GM18507 (cell line): ENCODE results near the gene FBXW12.
"Not testable (repeated sequence)": the region's sequence is repeated elsewhere in the genome, so short reads cannot be mapped to it uniquely, and the experiment has no call there.

Experiments
- DNase-seq: peaks from one replicate; pipeline ENCODE4 v3.0.0; 2011; ENCODE audit warnings: low read depth; ENCODE audit not compliant: insufficient read length; ENCODE audit errors: extremely low spot score
- FAIRE-seq: peaks from 2 replicates; lab custom pipeline; 2011; peaks lifted over from hg19 to GRCh38; lab: Jason Lieb, UNC

Gene FBXW12

GRCh38 chr3:48370333-48370713, 1.7 kb upstream of the FBXW12 start:
- no peak for DNase-seq
- FAIRE-seq: no peak

GRCh38 chr3:48372377-48372770, 355 bp downstream of the FBXW12 start:
- FAIRE-seq (no peak), DNase-seq (no peak)

- no peak for DNase-seq
- FAIRE-seq: no peak
Observed at GRCh38 chr3:48372862-48373435, 930 bp downstream of the FBXW12 start.

- DNase-seq (no peak), FAIRE-seq (no peak)
Observed at GRCh38 chr3:48387634-48388033, 15.6 kb downstream of the FBXW12 start.

GRCh38 chr3:48388966-48389365, 16.9 kb downstream of the FBXW12 start:
- no peak for DNase-seq
- FAIRE-seq: no peak

GRCh38 chr3:48394391-48394790, 22.4 kb downstream of the FBXW12 start:
- DNase-seq (no peak), FAIRE-seq (no peak)

GRCh38 chr3:48395714-48396113, 23.7 kb downstream of the FBXW12 start:
- DNase-seq (no peak), FAIRE-seq (no peak)

GRCh38 chr3:48397767-48398681, 26.0 kb downstream of the FBXW12 start:
- DNase-seq (no peak), FAIRE-seq (no peak)

GRCh38 chr3:48398701-48399386, 26.8 kb downstream of the FBXW12 start:
- no peak for FAIRE-seq
- DNase-seq: no peak

GRCh38 chr3:48399387-48400172, 27.6 kb downstream of the FBXW12 start:
- DNase-seq (no peak), FAIRE-seq (no peak)

GRCh38 chr3:48400824-48401433, 28.9 kb downstream of the FBXW12 start:
- DNase-seq (peak; percentile 82), FAIRE-seq (peak; percentile 94)

GRCh38 chr3:48401434-48401901, 29.4 kb downstream of the FBXW12 start:
- not testable (repeated sequence) for DNase-seq, FAIRE-seq

- no peak for FAIRE-seq
- no peak for DNase-seq
Observed at GRCh38 chr3:48402281-48402732, 30.3 kb downstream of the FBXW12 start.

- DNase-seq (no peak), FAIRE-seq (no peak)
Observed at GRCh38 chr3:48402907-48403306, 30.9 kb downstream of the FBXW12 start.

- FAIRE-seq (no peak), DNase-seq (no peak)
Observed at GRCh38 chr3:48403533-48404439, 31.8 kb downstream of the FBXW12 start.

- DNase-seq (no peak), FAIRE-seq (no peak)
Observed at GRCh38 chr3:48404440-48405342, 32.7 kb downstream of the FBXW12 start.

GRCh38 chr3:48405343-48405881, 33.4 kb downstream of the FBXW12 start:
- no peak for FAIRE-seq
- DNase-seq: no peak
